Stimulated activated CD4-positive, alpha-beta T cell treated with anti-CD3 and anti-CD28 coated beads, Interleukin-4, amount 100 ng/mL, for 4 hours (primary cell): ENCODE results near the gene ARHGAP9.
"Not testable (repeated sequence)": the region's sequence is repeated elsewhere in the genome, so short reads cannot be mapped to it uniquely, and the experiment has no call there.

Experiments
- DNase-seq, 2 experiments: peaks; one replicate each; pipeline ENCODE4 v3.0.0-alpha.2; 2020

Gene ARHGAP9

GRCh38 chr12:57456145-57456700 lies 23.4 kb downstream of the ARHGAP9 start:
- peak; percentile 33 to 46 for DNase-seq

GRCh38 chr12:57455374-57456144 lies 24.1 kb downstream of the ARHGAP9 start:
- no peak for DNase-seq

- no peak for DNase-seq
These were observed 24.9 kb downstream of the ARHGAP9 start, which contains the start of gene INHBE for GRCh38 chr12:57454566-57455373. Gene INHBE (plus strand): TSS chr12:57455307. CDS start chr12:57455537, 230 bp downstream.

- no peak for DNase-seq
These were observed 25.5 kb downstream of the ARHGAP9 start for GRCh38 chr12:57454213-57454565.

- peak in 1 of 2 experiments; percentile 52 for DNase-seq
These were observed 26.6 kb downstream of the ARHGAP9 start for GRCh38 chr12:57452937-57453509.

- DNase-seq = no peak
These were observed 27.3 kb downstream of the ARHGAP9 start for GRCh38 chr12:57452181-57452936.

GRCh38 chr12:57451233-57451778 lies 28.4 kb downstream of the ARHGAP9 start:
- no peak for DNase-seq

- DNase-seq = no peak
These were observed 29.6 kb downstream of the ARHGAP9 start for GRCh38 chr12:57450057-57450456.

- no peak for DNase-seq
These were observed 30.3 kb downstream of the ARHGAP9 start for GRCh38 chr12:57449375-57449774.

GRCh38 chr12:57448669-57449068 lies 31.0 kb downstream of the ARHGAP9 start:
- no peak for DNase-seq

GRCh38 chr12:57446292-57446960 lies 33.2 kb downstream of the ARHGAP9 start:
- no peak for DNase-seq

GRCh38 chr12:57444744-57445143 lies 34.9 kb downstream of the ARHGAP9 start:
- no peak for DNase-seq

- not testable (repeated sequence) for DNase-seq
These were observed 35.3 kb downstream of the ARHGAP9 start for GRCh38 chr12:57444337-57444736.

GRCh38 chr12:57441846-57442427 lies 37.7 kb downstream of the ARHGAP9 start:
- no peak for DNase-seq

GRCh38 chr12:57441393-57441792 lies 38.3 kb downstream of the ARHGAP9 start:
- DNase-seq = not testable (repeated sequence)

GRCh38 chr12:57439762-57440266 lies 39.9 kb downstream of the ARHGAP9 start:
- no peak for DNase-seq

- DNase-seq = no peak
These were observed 41.3 kb downstream of the ARHGAP9 start for GRCh38 chr12:57438400-57438799.

GRCh38 chr12:57435293-57435692 lies 44.4 kb downstream of the ARHGAP9 start:
- DNase-seq = no peak

- DNase-seq = no peak
These were observed 45.0 kb downstream of the ARHGAP9 start, which contains the start of gene INHBC for GRCh38 chr12:57434517-57435223. Gene INHBC (plus strand): TSS chr12:57434784. CDS start chr12:57434887, 103 bp downstream.

- DNase-seq = no peak
These were observed 46.3 kb downstream of the ARHGAP9 start for GRCh38 chr12:57433370-57433769.
